Activated gamma-delta T cell (primary cell): ENCODE results near the gene RPL3.

Experiments used
- DNase-seq: peaks from one replicate; lab custom pipeline; 2025; lab: John Stamatoyannopoulos, UW

The RPL3 gene

DNA sequence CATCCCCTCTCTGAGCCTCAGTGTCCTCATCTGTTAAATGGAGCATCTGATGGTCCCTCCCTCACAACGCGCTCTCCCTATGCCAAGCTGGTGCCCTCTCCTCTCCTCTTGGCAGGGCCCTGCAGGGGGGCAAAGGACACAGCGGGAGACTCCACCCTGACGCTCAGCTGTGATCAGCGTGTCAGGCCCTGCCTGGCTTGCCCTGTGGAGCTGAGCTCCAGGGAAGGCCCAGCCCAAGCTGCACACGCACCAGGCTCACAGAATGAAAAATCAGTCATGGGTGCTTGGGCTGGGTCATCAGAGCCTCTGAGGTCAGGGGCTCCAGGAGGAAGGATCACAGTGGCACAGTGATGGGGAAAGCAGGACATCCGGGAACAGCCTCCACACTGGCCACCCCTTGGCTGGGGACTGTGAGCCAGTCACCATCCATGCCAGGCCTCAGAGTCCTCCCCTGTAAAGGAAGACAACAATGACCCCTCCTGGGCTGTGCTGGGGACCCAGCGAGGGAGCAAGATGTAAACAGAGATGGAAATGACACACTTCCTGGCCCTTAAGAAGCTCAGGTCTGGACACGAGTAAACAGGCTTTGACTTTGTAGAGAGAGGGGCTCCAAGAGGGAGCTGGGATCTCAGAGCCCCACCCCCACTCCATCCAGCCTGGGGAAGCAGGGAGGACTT lies 36.6 kb downstream of the RPL3 start:
- no peak for DNase-seq

DNA sequence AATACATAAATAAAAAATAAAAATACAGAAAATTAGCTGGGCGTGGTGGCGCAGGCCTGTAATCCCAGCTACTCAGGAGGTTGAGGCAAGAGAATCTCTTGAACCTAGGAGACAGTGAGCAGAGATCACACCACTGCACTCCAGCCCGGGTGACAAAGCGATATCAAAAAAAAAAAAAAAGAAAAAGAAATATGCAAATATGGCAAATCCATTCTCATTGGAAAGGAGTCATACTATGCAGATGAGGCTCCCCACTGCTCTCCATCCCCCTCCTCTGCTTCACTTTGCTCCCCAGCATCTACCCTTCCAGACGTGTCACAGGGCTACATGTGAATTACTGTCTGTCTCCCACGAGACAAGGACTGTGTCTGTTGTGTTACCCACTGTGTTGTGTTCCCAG lies 38.3 kb downstream of the RPL3 start:
- DNase-seq = no peak

DNA sequence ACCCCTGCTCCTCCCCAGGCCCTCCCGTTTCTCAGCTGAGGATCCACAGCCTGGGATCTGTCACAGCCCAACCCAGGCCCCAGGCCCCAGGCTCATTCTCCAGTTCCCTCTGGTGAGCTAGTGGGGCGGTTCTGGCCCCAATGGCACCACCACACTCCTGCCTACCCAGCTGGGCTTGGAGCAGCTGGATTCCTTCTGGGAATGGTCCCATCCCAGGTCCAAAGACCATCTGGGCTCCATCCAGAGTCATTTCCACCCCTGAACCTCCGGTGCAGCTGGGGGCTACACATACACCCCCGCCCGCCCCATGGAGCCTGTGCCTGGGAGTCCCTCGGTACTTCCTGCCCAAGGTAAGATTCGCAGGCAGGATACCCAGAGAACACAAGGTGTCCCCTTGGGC lies 39.2 kb downstream of the RPL3 start:
- no peak for DNase-seq

DNA sequence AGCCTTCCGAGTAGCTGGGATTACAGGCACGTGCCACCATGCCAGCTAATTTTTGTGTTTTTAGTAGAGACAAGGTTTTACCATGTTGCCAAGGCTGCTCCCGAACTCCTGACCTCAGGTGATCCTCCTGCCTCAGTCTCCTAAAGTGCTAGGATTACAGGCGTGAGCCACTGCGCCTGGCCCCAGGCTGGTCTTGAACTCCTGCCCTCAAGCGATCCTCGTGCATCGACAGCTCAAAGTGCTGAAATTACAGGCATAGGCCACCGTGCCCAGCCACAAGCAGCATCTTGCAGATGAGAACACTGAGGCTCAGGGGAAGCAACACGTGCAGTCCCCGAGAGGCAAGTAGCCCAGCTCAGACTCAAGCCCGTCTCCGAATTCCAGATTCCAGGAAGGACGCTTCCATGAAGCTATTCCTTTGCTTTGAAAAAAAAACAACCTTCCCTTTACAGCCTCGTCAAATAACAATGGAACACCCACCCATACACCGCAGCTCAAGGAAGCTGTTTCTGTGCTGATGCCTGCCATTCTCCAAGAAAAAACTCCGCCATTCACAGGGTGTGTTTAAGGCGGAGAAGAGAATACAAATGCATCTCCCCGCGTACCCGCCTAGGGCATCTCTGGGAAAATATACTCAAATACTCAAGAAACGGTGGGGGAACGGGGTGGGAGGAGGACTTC lies 40.1 kb downstream of the RPL3 start:
- DNase-seq = no peak

DNA sequence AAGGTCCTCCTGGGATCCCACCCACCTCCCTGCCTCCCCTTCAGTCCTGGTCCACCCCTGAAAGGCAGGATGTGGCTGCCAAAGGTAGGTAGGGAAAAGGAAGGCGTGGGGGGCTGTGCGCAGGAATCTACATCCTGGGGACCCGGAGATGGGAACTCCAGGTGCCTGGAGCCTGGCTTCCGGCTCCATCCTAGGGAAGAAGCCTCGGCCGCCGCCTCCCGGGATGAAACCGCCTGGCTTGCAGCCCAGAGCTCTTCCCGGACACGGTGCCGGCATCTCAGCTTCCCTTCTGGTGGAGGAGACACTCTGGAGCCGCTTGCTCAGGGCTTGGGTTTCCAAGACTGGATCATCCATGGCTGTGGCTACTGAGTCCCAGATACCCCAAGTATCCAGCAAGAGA lies 41.4 kb downstream of the RPL3 start:
- no peak for DNase-seq

DNA sequence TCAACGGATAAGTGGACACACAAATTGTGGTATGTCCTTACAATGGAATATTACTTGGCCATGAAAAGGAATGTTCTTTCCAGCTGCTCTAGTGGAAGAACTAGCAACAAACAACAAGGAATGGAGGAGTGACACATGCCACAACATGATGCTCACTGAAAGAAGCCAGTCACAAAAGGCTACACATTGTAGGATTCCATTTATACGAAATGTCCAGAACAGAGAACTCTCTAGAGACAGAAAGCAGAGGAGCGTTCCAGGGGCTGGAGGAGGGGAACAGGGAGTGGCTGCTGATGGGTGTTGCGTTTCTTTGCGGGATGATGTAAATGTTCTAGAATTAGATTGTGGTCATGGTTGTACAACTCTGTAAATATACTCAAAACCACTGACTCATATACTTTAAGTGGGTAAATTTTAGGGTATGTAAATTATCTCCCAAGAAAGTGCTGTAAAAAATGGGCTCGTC lies 42.2 kb downstream of the RPL3 start:
- DNase-seq = no peak

DNA sequence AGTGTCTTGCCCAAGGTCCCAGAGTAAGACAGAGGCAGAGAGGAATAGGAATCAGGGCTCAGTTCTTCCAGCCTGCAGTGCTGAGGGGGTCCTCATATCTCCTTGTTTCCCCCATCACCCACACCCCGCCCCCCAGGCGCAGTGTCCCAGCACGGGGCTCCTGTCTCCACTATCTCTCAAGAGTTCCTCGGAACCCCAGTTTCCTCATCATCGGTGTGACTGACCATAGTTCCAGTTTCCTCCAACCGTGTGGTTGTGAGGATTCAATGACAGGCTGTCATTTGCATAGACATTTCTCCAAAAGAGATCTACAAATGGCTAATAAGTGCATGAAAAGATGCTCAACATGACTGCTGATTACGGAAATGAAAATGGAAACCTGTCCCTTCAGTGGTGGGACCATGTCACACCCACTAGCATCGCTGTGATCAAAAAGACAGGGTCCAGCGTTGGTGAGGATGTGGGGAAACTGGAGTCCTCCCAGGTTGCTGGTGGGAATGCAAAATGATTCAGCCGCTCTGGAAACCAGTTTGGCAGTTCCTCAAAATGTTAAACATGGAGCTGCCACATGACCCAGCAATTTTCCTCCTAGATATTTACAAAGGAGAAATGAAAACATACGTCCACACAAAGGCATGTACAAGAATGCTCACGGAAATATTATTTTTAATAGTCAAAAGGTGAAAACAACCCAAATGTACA lies 42.8 kb downstream of the RPL3 start:
- DNase-seq = no peak

DNA sequence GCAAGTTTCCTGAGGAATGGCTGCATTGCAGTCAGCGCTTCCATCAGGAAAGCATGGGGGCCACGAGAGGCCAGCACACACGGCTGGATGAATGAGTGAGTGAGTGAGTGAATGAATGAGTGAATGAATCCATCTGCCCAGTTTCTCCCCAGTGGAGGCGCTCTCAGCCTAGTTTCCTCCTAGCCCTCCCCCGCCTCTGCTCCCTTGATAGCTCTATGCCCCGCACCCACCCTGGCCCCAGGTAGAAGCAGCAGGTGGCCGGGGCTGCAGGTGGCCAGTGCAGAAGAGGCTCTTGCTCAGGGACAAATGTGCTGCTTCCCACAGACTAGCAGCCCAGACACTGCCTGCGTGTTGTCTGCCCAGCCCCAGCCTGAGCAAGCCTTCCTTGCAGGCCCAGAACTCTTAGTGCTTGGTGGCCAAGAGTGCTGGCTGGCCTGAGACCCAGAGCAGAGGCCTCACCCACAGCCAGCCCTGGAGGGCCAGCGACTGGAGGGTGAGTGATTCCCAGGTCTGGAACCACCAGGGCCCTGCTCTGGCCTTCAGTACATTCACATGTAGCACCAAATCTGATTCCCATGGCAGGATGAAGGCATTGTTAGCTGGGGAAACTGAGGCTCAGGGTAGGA lies 43.5 kb downstream of the RPL3 start:
- no peak for DNase-seq

DNA sequence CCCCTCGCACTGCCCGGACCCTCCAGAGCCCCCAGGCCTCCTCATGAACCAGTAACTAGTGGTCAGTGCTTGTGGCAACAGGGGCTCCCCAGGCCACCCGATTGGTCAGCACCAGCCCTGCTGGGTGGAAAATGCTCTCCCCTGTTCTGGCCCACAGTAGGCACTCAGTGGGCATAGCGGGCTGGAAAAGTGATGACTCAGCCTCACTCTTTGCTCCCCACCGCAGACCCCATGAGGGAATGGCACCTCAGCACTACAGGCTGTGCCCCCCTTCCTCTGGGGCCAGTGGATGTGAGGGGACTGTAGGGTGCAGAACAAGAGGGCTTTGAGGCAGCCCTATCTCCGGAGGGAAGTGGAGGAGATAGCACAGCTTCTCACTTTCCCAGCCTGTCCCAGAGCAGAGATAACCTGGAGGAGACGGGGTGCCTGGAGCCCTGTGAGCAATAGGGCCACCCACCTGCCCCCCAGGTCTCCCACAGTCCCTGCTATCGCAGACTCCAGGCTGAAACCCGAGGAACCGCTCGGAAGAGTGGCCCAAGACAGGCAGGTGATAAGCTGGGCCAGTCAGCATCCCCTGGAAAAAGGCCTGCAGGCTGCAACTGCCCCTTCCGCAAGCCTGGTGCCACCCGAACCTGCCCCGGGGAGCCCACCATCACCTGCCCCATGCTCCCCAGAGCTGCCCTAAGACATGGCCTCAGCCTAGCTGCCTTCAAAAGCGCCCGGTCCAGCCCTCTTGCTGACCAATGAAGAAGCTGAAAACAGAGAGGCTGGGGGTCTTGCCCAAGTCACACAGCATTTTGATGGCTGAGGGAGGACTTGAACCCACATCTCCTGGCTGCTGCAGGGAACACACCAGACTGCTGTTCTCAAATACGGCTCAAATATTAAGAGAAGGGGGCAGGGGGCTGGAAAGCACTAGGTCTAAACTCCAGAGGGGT lies 45.2 kb downstream of the RPL3 start:
- no peak for DNase-seq

DNA sequence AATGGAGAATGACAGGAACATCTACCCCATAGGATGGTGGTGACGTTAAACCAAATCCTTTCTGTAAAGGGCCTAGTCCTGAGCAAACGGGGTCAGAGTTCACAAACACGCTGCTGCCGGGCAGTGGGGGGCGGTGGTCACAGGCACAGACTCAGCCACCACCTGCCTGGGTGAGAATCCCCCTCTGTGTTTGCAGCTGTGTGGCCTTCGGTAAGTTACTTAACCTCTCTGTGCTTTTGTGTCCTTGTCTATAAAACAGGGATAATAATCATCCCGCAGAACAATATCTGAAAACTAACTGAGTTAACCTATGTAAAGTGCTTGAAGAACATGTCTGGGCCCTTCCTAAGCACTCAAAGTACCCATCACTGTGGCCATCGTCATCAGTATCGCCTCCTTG lies 48.6 kb downstream of the RPL3 start:
- no peak for DNase-seq

DNA sequence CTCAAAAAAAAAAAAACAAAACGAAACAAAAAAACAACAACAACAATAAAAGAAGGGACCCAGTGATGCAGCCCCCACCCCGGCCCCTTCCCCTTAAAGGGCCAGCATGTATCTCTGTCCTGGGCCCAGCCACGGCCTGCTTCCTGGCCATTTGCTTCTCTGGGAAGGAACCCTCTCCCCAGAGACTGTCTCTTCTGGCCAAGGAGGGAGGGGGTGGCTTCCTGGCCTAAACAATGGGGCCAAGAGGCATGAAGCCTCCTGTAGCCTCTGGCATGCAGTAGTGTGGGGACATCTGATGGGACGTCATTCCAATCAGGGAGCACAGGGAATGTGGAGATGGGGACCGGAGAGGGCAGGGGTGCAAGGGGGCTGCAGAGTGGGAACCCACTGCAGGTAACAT lies 49.1 kb downstream of the RPL3 start:
- no peak for DNase-seq

DNA sequence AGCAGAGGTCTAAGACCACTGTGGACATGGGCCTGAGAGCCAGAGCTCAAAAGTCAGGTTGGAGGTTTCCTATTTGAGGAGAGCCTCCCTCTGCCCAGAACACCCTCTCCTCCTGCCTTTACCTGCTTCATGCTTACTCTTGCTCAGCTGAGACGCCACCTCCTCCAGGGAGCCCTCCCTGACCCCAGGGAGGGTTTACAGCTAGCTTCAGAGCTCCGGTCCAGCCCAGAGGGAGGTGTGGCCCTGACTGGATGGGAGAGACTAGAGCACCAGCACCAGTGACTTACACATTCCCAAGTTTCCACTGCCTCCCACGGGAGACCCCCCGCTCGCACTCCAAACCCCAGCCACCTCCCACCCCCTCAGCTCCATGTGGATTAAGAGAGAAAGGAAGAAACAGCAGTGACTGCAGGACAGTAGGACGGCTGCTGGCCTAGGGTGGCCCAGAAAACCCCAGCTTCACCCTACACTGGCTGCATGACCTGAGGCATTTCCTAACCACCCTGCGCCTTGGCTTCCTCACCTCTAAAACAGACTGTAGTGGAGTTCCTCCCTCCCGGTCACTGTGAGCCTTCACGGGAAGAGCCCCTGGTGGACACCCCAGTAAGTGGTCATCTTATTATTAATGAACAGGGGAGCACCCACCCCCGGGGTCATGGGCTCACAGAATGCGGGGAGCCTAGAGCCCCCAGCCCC lies 50.2 kb downstream of the RPL3 start:
- no peak for DNase-seq

DNA sequence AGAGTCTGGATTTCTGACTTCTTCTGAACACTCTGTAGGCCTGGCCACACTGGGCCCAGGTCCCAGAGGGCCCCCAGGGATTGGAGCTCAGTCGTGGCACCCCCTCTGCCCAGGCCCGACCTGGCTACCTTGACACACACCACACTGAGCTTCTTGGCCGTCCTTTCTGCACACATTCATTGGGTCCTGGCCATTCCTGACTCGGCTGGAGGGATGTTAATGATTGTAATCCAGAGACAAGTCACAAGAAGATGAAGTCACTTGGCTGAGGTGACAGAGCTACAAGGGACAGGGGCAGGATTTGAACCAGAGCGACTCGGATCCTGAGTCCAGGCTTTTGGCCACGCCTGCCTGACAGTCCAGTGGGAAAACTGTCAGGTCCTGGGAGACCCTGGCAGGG lies 50.8 kb downstream of the RPL3 start:
- DNase-seq = no peak

DNA sequence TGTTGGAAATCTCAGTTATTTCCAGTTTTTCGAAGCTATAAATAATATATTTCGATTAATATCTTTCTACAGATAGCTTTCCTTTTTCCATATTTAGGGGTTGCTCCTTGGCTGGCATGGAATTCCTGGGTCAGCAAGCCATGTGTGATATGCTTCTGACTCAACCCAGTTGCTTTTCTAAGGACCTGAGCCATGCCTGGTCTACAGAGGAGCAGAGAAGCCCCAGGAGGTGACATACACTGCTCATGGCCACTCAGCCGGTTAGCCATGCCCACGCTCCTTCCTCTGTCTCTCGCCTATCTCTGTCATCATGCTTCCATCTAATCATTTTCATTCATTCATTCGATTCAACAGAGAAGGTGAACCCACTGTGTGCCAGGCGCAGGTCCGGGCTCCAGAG lies 51.4 kb downstream of the RPL3 start:
- no peak for DNase-seq

DNA sequence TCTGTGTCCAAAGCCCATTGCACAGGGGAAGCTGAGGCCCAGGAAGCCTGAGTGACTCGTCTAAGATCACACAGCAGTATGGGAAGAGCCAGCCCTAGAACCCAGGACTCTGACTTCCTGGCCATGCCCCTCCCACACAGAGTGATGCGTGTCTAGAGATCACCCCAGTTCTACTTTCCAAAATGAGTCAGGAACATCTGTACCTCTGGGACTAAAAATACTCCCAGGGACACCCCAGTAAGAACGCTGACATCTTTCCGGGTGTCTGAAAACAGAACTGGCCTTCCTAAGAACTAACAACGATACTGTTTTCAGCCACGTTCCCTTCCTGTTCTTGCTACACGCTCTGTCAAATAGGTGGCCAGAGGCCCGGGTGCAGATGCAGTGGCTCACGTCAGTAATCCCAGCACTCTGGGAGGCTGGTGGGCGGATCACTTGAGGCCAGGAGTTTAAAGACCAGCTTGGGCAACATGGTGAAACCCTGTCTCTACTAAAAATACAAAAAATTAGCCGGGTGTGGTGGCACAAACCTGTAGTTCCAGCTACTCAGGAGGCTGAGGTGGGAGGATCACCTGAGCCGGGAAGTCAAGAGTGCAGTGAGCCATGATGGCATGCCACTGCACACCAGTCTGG lies 52.9 kb downstream of the RPL3 start:
- no peak for DNase-seq

DNA sequence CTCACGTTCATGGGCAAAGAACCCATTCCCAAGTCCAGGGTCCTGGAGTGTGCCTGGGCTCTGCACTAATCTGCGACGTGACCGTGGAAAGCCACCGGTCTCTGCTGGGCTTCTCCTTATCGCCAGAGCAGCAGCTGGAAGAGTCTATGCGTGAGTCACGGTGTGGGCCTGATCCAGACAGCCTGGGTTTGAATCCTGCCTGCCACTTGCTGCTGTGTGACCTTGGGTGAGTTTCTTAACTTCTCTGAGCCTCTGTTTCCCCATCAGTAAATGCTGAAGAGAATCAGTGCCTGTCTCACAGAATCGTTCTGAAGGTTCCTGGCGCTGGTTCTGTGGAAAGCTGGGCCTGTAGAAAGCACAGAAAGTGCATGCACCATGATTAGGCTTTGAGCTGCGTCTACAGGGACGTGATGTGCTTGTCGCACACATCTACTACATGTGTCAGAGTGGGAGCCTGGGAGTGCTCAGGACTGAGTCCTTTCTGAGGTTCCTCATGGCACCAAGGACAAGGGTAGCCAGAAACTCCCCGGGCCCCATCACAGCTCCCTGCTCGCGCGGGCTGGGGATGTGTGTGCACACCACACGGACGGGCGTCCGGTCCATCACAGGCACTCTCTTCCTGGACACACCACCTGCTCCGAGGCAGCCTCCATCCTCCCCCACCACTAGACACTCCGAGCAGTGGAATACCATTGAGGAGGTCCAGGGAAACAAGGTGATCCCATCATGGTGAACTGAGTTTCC lies 54.1 kb downstream of the RPL3 start:
- no peak for DNase-seq

DNA sequence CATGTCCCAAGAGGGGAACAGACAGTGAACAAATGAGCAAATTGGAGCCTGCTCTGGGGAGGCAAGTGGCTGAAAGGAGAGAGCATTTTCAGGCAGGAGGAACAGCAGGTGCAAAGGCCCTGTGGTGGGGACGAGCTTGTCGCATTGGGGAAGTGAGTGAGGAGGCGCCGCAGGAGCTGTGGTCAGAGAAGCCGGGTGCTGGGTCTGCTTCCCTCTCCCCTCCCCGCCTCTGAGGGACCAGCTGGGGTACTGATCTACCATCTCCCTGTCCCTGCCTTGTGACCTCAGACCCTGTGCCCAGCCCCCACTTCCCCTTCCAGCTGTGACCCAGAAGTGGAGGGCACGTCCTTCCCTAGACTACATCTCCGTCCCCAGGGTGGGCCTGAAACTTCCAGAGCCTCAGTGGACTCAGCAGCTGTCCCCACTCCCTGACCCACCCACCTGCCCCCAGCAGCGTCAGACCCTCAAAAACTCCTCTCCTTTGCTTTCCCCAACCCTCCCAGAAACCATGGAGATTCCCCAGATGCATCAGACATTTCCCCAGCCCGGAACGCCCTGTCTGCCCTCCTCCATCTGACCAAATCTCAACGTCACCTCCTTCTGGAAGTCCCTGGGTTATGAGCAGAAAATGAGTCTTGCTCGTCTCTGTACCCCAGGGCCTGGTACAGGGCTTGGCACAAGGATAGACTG lies 54.9 kb downstream of the RPL3 start:
- no peak for DNase-seq

DNA sequence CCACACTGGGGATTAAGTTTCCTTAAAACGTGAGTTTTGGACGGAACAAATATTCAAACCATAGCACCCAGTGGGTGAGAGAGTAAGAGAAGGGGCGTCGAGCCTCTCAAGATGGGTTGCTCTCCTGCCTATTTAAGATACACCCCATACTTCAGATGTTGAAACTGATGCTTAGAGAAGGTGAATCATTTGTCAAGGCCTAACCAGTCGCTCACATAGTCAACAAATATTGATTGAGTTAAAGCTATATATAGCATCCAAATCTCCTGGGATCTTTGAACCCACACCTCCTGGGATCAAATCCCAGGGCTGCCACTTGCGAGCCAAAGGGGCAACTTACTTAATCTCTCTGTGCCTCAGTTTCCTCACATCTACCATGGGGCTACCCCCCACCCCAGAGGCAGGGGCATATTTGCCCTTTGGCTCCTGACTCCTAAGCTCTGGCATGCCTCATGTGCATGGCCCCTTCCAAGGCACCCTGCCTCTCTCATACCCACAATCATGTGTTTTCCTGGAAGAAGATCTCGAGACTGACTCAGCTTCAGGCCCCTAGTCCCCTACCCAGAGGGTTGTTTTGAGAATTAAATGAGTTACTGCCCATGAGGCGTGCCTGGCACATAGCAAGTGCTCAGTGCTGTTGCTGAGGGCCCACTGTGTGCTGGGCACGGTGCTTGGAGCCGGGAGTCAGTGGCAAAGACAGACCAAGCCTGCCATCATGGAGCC lies 55.6 kb downstream of the RPL3 start:
- no peak for DNase-seq
